Omental fat pad (tissue), 4 donors: ENCODE results near the gene ATRNL1. TPM values are rescaled to one million over a fixed set of nuclear protein-coding genes. Genes with fewer than 3 reads are reported as not detected.

Experiments
- ATAC-seq: fragments of 150-250 bp; one replicate; pipeline ENCODE4 v1.9.1; 2016; ENCODE audit warnings: mild to moderate bottlenecking, moderate library complexity; ENCODE audit not compliant: low FRiP score
- DNase-seq: peaks from one replicate; pipeline ENCODE4 v3.0.0-alpha.2; 2019; ENCODE audit warnings: low spot score
- CTCF ChIP-seq, 3 donors: fragments of 450-650 bp; IDR thresholded peaks; one replicate each; pipeline ENCODE4 v1.5.1; 2016 to 2017; ENCODE audit warnings: antibody characterized with exemption in 3 of 3, mild to moderate bottlenecking in 3 of 3, moderate library complexity in 2 of 3
- total RNA-seq, 4 donors: library from RNA; depleted of rRNA; stranded (reverse); fragments of >200 nt; gene quantifications; one replicate each; pipeline ENCODE4 v1.1.0, GENCODE V29; 2016

The ATRNL1 gene
- total RNA-seq, 4 donors from 2014 or later, result 2.5 to 19.0 (median 4.6) TPM

- DNase-seq, result no peak
- ATAC-seq, result no peak
- no peak for TF ChIP-seq CTCF (IDR thresholded peaks at IDR 0.05)
These were observed 886.4 kb downstream of the ATRNL1 start for GRCh38 chr10:115979576-115979975.

GRCh38 chr10:115980470-115980869, 887.3 kb downstream of the ATRNL1 start:
- ATAC-seq (no peak), DNase-seq (no peak)
- no peak for TF ChIP-seq CTCF (IDR thresholded peaks at IDR 0.05)

GRCh38 chr10:115981081-115981480, 887.9 kb downstream of the ATRNL1 start:
- no peak for DNase-seq
- ATAC-seq, result no peak
- no peak for TF ChIP-seq CTCF (IDR thresholded peaks at IDR 0.05)

- DNase-seq (no peak), ATAC-seq (no peak)
- TF ChIP-seq CTCF (IDR thresholded peaks at IDR 0.05), result no peak
These were observed 888.9 kb downstream of the ATRNL1 start for GRCh38 chr10:115982076-115982475.

- no peak for DNase-seq
- no peak for TF ChIP-seq CTCF (IDR thresholded peaks at IDR 0.05)
- ATAC-seq, result no peak
These were observed 889.4 kb downstream of the ATRNL1 start for GRCh38 chr10:115982526-115982925.

- ATAC-seq, result no peak
- TF ChIP-seq CTCF (IDR thresholded peaks at IDR 0.05), result no peak
- no peak for DNase-seq
These were observed 892.6 kb downstream of the ATRNL1 start for GRCh38 chr10:115985786-115986185.

GRCh38 chr10:115988380-115988779, 895.2 kb downstream of the ATRNL1 start:
- no peak for TF ChIP-seq CTCF (IDR thresholded peaks at IDR 0.05)
- DNase-seq (no peak), ATAC-seq (no peak)
